H1 (cell line): ENCODE measurements around the gene PDE4B. TPM values are rescaled to one million over a fixed set of nuclear protein-coding genes. Genes with fewer than 3 reads are reported as not detected.

Experiments used
- polyA plus RNA-seq, 7 experiments: library from polyadenylated mRNA; depleted of rRNA in 3 of 7; stranded (reverse) in 5 of 7; unstranded in 2 of 7; fragments of >200 nt in 5 of 7; fragments of 200-250 nt in 2 of 7; gene quantifications; 1 replicate in 5 of 7; 2 replicates in 1 of 7; 4 replicates in 1 of 7; pipeline versions ENCODE4 v1.2.1 to v1.2.3, GENCODE V29; 2011 to 2013; ENCODE audit warnings: missing spikeins in 2 of 7, mixed read lengths in 2 of 7
- total RNA-seq: library from RNA; stranded (reverse); fragmentation: NEBNext Ultra II Directional; extraction: Animal tissue kit (Norgen Biotek cat#: 25700); gene quantifications from 2 replicates; pipeline ENCODE4 v1.2.1, GENCODE V29; 2021
- TF ChIP-seq, protein P1 (sequence below): IDR thresholded peaks from 2 replicates; pipeline ENCODE4 v1.6.1; 2012; ENCODE audit warnings: inconsistent platforms

The PDE4B gene
- total and polyA plus RNA-seq, 2 of the 8 experiments (the other 6 are each of a cell fraction or from before 2014, with no cell fraction given): 5.0 to 15.1 TPM

DNA sequence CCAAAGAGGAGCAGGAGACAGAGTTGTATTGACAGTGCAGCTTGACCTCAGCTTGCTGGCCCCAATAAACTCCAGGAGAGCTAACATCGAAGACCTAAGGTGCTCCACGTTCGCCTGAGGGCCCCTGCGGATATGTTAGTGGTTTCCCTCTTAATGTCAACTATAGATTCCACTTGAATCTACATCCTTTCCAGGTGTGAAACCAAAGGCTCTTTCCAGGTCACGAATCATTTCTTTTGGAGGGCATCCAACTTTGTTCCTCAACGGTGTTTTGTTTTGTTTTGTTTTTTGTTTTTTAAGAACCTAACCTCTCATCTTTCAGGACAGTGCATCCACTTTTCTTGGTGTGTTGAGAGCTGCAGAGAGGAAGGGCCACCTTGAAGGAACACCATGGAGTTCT, 473.7 kb downstream of the PDE4B start (continued):
- TF ChIP-seq, protein P1, sequence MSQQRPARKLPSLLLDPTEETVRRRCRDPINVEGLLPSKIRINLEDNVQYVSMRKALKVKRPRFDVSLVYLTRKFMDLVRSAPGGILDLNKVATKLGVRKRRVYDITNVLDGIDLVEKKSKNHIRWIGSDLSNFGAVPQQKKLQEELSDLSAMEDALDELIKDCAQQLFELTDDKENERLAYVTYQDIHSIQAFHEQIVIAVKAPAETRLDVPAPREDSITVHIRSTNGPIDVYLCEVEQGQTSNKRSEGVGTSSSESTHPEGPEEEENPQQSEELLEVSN: no peak
